Caco-2 (cell line): ENCODE results near the gene NGDN. TPM values are rescaled to one million over a fixed set of nuclear protein-coding genes. Genes with fewer than 3 reads are reported as not detected.

Source experiments
- BruUV-seq: library from RNA; stranded (reverse); fragments of 400-500 nt; replicated peaks from 2 replicates; lab custom pipeline; 2021; lab: Mats Ljungman, UMichigan
- CTCF ChIA-PET: fragments of 300-600 bp; sonication (Branson Sonifier 250); formaldehyde crosslinking; loops from one replicate; lab custom pipeline; 2022; ENCODE audit warnings: antibody characterized with exemption; lab: Charles Lee
- POLR2A ChIA-PET: fragments of 300-600 bp; sonication (Branson Sonifier 250); formaldehyde crosslinking; loops from one replicate; lab custom pipeline; 2022; ENCODE audit warnings: antibody characterized with exemption; lab: Charles Lee
- DNase-seq, 2 experiments: peaks; one replicate each; pipeline versions ENCODE4 v3.0.0 to v3.0.0-alpha.2; 2020 to 2022
- H3K27me3 ChIP-seq: replicated peaks from 2 replicates; pipeline ENCODE4 v1.6.0; 2011; ENCODE audit warnings: low read length; ENCODE audit not compliant: control insufficient read depth, insufficient read depth
- H3K36me3 ChIP-seq: 2 replicates; pipeline ENCODE4 v1.5.1; 2011; ENCODE audit warnings: low read length; ENCODE audit not compliant: control insufficient read depth, insufficient read depth
- H3K4me1 ChIP-seq: fragments of 250-450 bp; sonication (Bioruptor Pico); 2 replicates; pipeline ENCODE4 v1.5.1; 2020; ENCODE audit warnings: mild to moderate bottlenecking
- H3K4me3 ChIP-seq: 2 replicates; pipeline ENCODE4 v1.5.1; 2011; ENCODE audit warnings: low read depth, mild to moderate bottlenecking, control low read depth, low read length
- H3K9me3 ChIP-seq: fragments of 250-450 bp; sonication (Bioruptor Pico); 2 replicates; pipeline ENCODE4 v1.5.1; 2020; ENCODE audit warnings: mild to moderate bottlenecking, moderate library complexity
- H3K27ac Mint-ChIP-seq: one replicate; pipeline ENCODE4 v1.8.0; 2022; ENCODE audit warnings: mixed read lengths; ENCODE audit not compliant: unreplicated experiment
- H3K27me3 Mint-ChIP-seq: one replicate; pipeline ENCODE4 v1.8.0; 2022; ENCODE audit warnings: mixed read lengths; ENCODE audit not compliant: insufficient read depth, unreplicated experiment
- H3K36me3 Mint-ChIP-seq: one replicate; pipeline ENCODE4 v1.8.0; 2022; ENCODE audit warnings: mild to moderate bottlenecking, mixed read lengths; ENCODE audit not compliant: insufficient read depth, unreplicated experiment
- H3K4me1 Mint-ChIP-seq: one replicate; pipeline ENCODE4 v1.8.0; 2022; ENCODE audit warnings: low read depth, mixed read lengths; ENCODE audit not compliant: unreplicated experiment
- H3K4me3 Mint-ChIP-seq: one replicate; pipeline ENCODE4 v1.8.0; 2022; ENCODE audit warnings: mild to moderate bottlenecking, moderate library complexity, mixed read lengths; ENCODE audit not compliant: unreplicated experiment
- H3K9me3 Mint-ChIP-seq: one replicate; pipeline ENCODE4 v1.8.0; 2022; ENCODE audit warnings: mixed read lengths; ENCODE audit not compliant: unreplicated experiment
- CTCF ChIP-seq, 2 experiments: fragments of 200-600 bp in 1 of 2; IDR thresholded peaks; 1 replicate in 1 of 2; 2 replicates in 1 of 2; pipeline versions ENCODE4 v1.5.1 to v1.8.0; 2011 to 2022; ENCODE audit warnings: antibody characterized with exemption in 1 of 2, control low read depth in 1 of 2, inconsistent platforms in 1 of 2, low read depth in 1 of 2, low read length in 1 of 2, mild to moderate bottlenecking in 1 of 2, moderate library complexity in 1 of 2; ENCODE audit not compliant: insufficient read depth in 1 of 2, severe bottlenecking in 1 of 2, unreplicated experiment in 1 of 2
- intact Hi-C: fragments of 100-400 bp; cut with micrococcal nuclease; formaldehyde crosslinking; loops from one replicate; pipeline ENCODE4 v1.10.0; 2022; ENCODE audit not compliant: unreplicated experiment
- total RNA-seq: library from RNA; stranded (reverse); gene quantifications from 2 replicates; pipeline ENCODE4 v1.2.3, GENCODE V29; 2022

The NGDN gene
- total RNA-seq, 1 experiment from 2014 or later = 55.0 TPM

GRCh38 chr14:23437133-23438100 is 32.1 kb upstream of the NGDN start:
- TF ChIP-seq CTCF (IDR thresholded peaks at IDR 0.05; ENCODE audit: insufficient read depth in 1 of 2, low read depth in 1 of 2, low read length in 1 of 2, severe bottlenecking in 1 of 2, unreplicated experiment in 1 of 2) = no peak
- intact Hi-C loops = no loop called here
- CTCF ChIA-PET = no interaction called here
- H3K27ac Mint-ChIP-seq = no peak overlapping the region
- no peaks in the 10 kb centered on the region for H3K9me3 Mint-ChIP-seq
- no peak for DNase-seq
- peaks cover 12% of the 10 kb centered on the region for H3K4me1 ChIP-seq
- H3K27me3 ChIP-seq = no peaks in the 10 kb centered on the region
- no peaks in the 10 kb centered on the region for H3K4me1 Mint-ChIP-seq
- BruUV-seq = no TSS peak
- H3K27me3 Mint-ChIP-seq = no peaks in the 10 kb centered on the region
- no peaks in the 10 kb centered on the region for H3K36me3 Mint-ChIP-seq
- no peak overlapping the region for H3K4me3 ChIP-seq
- H3K4me3 Mint-ChIP-seq = no peak overlapping the region
- H3K36me3 ChIP-seq = no peaks in the 10 kb centered on the region
- H3K9me3 ChIP-seq = no peaks in the 10 kb centered on the region
- POLR2A ChIA-PET = no interaction called here

- no peaks in the 10 kb centered on the region for H3K9me3 Mint-ChIP-seq
- no peak for TF ChIP-seq CTCF (IDR thresholded peaks at IDR 0.05; ENCODE audit: insufficient read depth in 1 of 2, low read depth in 1 of 2, low read length in 1 of 2, severe bottlenecking in 1 of 2, unreplicated experiment in 1 of 2)
- DNase-seq = no peak
- no peak overlapping the region for H3K4me3 Mint-ChIP-seq
- no peaks in the 10 kb centered on the region for H3K27me3 Mint-ChIP-seq
- POLR2A ChIA-PET = no interaction called here
- no peaks in the 10 kb centered on the region for H3K36me3 Mint-ChIP-seq
- peaks cover 12% of the 10 kb centered on the region for H3K4me1 ChIP-seq
- no peaks in the 10 kb centered on the region for H3K36me3 ChIP-seq
- CTCF ChIA-PET = no interaction called here
- H3K4me3 ChIP-seq = no peak overlapping the region
- no peaks in the 10 kb centered on the region for H3K27me3 ChIP-seq
- BruUV-seq = no TSS peak
- H3K27ac Mint-ChIP-seq = no peak overlapping the region
- H3K4me1 Mint-ChIP-seq = no peaks in the 10 kb centered on the region
- H3K9me3 ChIP-seq = no peaks in the 10 kb centered on the region
- intact Hi-C loops = no loop called here
These were observed 31.2 kb upstream of the NGDN start for GRCh38 chr14:23438101-23438971.

- no peak for DNase-seq
- Mint-ChIP-seq H3K36me3 (no peaks in the 10 kb centered on the region), H3K4me3 (no peak overlapping the region), H3K27me3 (no peaks in the 10 kb centered on the region), H3K9me3 (no peaks in the 10 kb centered on the region), H3K4me1 (no peaks in the 10 kb centered on the region), H3K27ac (no peak overlapping the region)
- intact Hi-C loops = no loop called here
- no peak for TF ChIP-seq CTCF (IDR thresholded peaks at IDR 0.05; ENCODE audit: insufficient read depth in 1 of 2, low read depth in 1 of 2, low read length in 1 of 2, severe bottlenecking in 1 of 2, unreplicated experiment in 1 of 2)
- no peaks in the 10 kb centered on the region for H3K9me3 ChIP-seq
- no peaks in the 10 kb centered on the region for H3K36me3 ChIP-seq
- no TSS peak for BruUV-seq
- H3K4me3 ChIP-seq = no peak overlapping the region
- H3K4me1 ChIP-seq = peaks cover 12% of the 10 kb centered on the region
- CTCF ChIA-PET = no interaction called here
- H3K27me3 ChIP-seq = no peaks in the 10 kb centered on the region
- POLR2A ChIA-PET = no interaction called here
These were observed 30.2 kb upstream of the NGDN start for GRCh38 chr14:23439107-23439835.
